GM06990 (cell line): ENCODE measurements around the gene TMEM187.
"Not testable (repeated sequence)": the region's sequence is repeated elsewhere in the genome, so short reads cannot be mapped to it uniquely, and the experiment has no call there.

ENCODE experiments used
- DNase-seq: peaks from one replicate; pipeline ENCODE4 v3.0.0-alpha.2; 2011; ENCODE audit not compliant: insufficient read length; ENCODE audit errors: extremely low read depth
- H3K27me3 ChIP-seq: replicated peaks from 2 replicates; pipeline ENCODE4 v1.6.0; 2011; ENCODE audit warnings: low read length; ENCODE audit not compliant: control insufficient read depth, insufficient read depth
- H3K36me3 ChIP-seq: 2 replicates; pipeline ENCODE4 v1.5.1; 2011; ENCODE audit warnings: low read length; ENCODE audit not compliant: control insufficient read depth, insufficient read depth
- H3K4me3 ChIP-seq: replicated peaks from 2 replicates; pipeline ENCODE4 v1.5.1; 2011; ENCODE audit warnings: low read depth, mild to moderate bottlenecking, control low read depth, low read length
- TF ChIP-seq, protein P1 (sequence below): IDR thresholded peaks from 2 replicates; pipeline ENCODE4 v1.5.1; 2011; ENCODE audit warnings: low read length, control low read depth, mild to moderate bottlenecking, inconsistent platforms; ENCODE audit not compliant: insufficient read depth, poor library complexity, severe bottlenecking

Gene TMEM187

DNA sequence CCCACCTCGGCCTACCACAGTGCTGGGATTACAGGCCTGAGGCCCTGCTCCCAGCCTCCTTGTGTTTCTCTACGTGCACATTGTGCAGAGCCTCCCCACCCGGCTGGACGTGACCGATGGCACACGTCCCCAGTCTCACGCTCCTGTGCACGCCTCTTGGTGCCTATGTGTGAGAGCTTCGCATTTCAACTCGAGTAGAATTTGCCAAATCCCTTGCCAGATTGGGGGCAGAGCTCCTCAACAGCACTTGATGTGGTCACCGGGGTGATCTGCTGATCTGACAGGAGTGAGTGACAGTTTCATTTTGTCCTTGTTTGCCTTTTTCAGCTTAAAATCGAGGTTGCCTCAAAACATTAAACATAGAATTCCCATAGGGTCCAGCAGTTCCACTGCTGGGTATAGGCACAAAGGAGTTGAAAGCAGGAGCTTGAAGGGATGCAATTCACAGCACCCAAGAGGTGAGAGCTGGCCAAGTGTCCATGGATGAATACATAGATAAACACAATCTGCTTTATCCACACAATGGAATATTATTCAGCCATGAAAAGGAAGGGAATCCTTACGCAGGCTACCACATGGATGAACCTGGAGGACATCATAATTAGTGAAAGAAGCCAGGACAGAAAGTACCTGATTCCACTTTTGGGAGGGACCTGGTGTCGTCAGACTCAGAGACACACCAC is 17.6 kb downstream of the TMEM187 start:
- DNase-seq = no peak
- no peak overlapping the region for H3K4me3 ChIP-seq
- H3K36me3 ChIP-seq = no peaks in the 10 kb centered on the region
- TF ChIP-seq, protein P1, sequence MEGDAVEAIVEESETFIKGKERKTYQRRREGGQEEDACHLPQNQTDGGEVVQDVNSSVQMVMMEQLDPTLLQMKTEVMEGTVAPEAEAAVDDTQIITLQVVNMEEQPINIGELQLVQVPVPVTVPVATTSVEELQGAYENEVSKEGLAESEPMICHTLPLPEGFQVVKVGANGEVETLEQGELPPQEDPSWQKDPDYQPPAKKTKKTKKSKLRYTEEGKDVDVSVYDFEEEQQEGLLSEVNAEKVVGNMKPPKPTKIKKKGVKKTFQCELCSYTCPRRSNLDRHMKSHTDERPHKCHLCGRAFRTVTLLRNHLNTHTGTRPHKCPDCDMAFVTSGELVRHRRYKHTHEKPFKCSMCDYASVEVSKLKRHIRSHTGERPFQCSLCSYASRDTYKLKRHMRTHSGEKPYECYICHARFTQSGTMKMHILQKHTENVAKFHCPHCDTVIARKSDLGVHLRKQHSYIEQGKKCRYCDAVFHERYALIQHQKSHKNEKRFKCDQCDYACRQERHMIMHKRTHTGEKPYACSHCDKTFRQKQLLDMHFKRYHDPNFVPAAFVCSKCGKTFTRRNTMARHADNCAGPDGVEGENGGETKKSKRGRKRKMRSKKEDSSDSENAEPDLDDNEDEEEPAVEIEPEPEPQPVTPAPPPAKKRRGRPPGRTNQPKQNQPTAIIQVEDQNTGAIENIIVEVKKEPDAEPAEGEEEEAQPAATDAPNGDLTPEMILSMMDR = no peak
- H3K27me3 ChIP-seq = no peaks in the 10 kb centered on the region

DNA sequence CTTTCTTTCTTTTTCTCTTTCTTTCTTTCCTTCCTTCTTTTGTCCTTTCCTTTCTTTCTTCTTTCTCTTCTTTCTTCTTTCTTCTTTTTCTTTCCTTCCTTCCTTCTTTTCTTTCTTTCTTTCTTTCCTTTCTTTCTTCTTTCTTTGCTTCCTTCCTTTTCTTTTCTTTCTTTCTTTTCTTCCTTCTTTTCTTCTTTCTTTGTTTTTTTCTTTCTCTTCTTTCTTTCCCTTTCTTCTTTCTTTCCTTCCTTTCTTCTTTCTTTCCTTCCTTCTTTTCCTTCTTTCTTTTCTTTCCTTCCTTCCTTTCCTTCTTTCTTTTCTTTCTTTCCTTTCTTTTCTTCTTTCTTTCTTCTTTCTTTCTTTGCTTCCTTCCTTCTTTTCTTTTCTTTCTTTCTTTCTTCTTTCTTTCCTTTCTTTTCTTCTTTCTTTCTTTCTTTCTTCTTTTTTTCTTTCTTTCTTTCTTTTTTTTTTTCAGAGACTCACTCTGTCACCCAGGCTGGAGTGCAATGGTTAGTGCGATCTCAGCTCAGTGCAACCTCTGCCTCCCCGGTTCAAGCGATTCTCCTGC is 18.5 kb downstream of the TMEM187 start:
- no peaks in the 10 kb centered on the region for H3K36me3 ChIP-seq
- H3K4me3 ChIP-seq = no peak overlapping the region
- DNase-seq = no peak
- TF ChIP-seq, protein P1 = no peak
- H3K27me3 ChIP-seq = no peaks in the 10 kb centered on the region

DNA sequence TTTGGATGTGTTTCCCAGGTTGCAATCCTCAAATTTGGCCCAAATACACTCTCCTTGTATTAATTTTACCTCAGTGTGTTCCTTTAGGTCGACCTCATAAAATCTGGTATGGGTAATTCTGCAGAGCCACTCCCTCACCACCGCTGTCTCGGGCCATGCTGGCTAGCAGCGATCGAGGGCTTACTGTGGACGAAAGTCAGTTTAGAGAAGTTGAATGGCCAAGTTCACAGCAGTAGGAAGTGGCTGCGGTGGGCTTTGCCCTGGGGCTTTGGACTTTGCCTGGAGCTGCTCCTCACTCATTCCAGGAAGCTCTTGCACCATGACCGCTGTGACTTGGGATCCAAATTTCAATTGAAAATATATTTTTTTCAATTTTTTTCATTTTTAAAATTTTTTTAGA is 19.6 kb downstream of the TMEM187 start:
- Histone ChIP-seq H3K36me3 (no peaks in the 10 kb centered on the region), H3K27me3 (no peaks in the 10 kb centered on the region), H3K4me3 (no peak overlapping the region)
- TF ChIP-seq, protein P1 = no peak
- DNase-seq = no peak

DNA sequence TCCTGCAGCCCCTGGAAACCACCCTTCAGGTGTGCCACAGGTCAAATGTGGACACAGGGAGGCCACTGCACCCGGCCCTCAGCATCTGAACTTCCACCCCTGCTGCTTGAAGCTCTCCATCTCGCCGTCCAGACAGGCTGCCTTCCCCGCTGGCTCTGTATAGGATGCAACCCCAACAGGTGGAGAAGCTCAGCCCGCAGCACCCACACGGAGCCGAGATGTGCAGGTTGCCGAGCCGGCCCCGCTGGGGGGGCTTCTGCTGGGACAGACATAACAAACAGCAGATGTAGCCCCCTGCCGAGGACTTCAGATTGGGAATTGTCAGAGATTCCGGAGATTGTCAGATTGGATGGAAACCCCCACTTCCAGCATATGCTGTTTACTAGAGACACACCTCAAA is 20.5 kb downstream of the TMEM187 start:
- Histone ChIP-seq H3K4me3 (no peak overlapping the region), H3K36me3 (no peaks in the 10 kb centered on the region), H3K27me3 (no peaks in the 10 kb centered on the region)
- DNase-seq = no peak
- TF ChIP-seq, protein P1 = no peak

DNA sequence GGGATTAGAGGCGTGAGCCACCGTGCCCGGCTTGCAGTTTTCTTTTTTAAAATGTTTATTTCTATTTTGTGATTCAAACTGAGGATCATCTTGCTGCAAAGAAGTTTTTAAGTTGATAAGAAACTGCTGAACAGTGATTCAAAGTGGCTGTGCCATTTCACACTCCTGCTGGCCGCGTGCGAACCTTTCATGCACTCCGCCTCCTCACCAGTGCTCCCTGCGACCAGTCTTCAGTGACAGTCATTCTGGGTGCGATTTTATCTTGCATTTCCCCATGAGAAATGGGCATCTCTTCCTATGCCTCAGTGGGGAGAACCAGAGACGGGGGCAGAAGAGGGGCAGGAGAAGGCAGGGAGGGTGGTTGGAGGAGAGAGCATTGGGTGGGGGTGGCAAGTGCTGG is 21.4 kb downstream of the TMEM187 start:
- no peaks in the 10 kb centered on the region for H3K27me3 ChIP-seq
- H3K4me3 ChIP-seq = no peak overlapping the region
- TF ChIP-seq, protein P1 = no peak
- H3K36me3 ChIP-seq = no peaks in the 10 kb centered on the region
- DNase-seq = no peak

DNA sequence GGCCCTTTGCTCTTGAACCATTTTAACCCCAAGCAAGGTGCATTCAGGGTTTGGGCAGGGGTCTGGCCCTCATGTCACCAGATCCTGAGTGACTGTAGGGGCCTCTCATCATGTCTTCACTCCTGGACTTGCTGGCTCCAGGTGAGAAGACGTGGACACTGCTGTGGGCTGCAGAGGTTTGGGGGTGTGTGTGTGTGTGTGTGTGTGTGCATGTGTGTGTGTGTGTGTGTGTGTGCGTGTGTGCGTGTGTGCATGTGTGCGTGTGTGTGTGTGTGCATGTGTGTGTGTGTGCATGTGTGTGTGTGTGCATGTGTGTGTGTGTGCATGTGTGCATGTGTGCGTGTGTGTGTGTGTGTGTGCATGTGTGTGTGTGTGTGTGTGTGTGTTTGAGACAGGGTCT is 21.8 kb downstream of the TMEM187 start:
- DNase-seq, H3K36me3 ChIP-seq, H3K4me3 ChIP-seq, H3K27me3 ChIP-seq: not testable (repeated sequence)
